ENCODE results near the gene PRDM16.

PRDM16 gene

DNA sequence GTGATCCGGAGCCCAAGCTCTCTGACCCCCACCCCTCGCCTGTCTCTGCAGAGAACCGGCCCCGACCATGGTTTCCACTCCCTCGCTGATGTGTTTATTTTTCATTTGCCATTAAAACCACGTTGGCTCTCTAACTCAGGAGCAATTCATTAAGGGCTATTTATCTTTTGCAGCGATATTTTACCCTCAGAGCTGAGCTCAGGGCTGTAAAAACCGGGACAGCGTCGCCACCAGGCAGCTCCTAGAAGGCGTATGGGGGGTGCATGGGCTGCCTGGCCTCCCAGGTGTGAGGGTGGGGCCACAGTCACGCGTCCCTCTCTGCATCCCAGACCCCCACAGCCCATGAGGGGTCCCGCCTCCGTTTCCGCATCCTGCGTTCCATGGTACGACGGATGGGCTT is 71.4 kb downstream of the PRDM16 start:
- Histone ChIP-seq H3K9ac (ENCODE audit: low read depth, low read length) (no peak overlapping the region), H3K9me3 (ENCODE audit: insufficient read depth, low read depth, low read length) (no peaks in the 10 kb centered on the region), H3K36me3 (ENCODE audit: insufficient read depth, low read length) (no peaks in the 10 kb centered on the region), H3K4me3 (ENCODE audit: low read length) (no peak overlapping the region), H3K27me3 (ENCODE audit: insufficient read depth, low read length) (no peaks in the 10 kb centered on the region), H3K27ac (ENCODE audit: low read depth, low read length) (no peak overlapping the region), H3K4me1 (ENCODE audit: insufficient read depth, low read length) (no peaks in the 10 kb centered on the region)
- WGBS = 93% methylated on average over 19 of the region's 19 CpGs

DNA sequence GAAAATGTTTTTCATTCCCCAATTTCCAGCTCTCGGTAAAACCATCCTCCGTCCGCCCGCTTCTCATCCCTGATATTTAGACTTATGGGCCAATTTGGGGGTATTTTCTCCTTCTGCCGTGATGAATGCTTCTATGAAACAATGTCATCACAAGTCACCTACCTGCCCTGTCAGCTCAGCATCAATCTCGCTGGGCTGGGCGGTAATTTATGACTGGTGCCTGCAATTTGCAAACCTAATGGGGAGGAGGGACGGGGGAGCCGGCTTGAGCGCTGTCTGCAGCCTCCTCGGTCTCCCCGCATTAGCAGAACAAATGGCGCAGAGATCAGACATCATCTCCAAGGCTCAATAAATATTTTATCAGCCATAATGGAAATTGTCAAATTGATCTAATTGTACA is 72.1 kb downstream of the PRDM16 start:
- Histone ChIP-seq H3K4me3 (ENCODE audit: low read length) (no peak overlapping the region), H3K9ac (ENCODE audit: low read depth, low read length) (no peak overlapping the region), H3K27me3 (ENCODE audit: insufficient read depth, low read length) (no peaks in the 10 kb centered on the region), H3K36me3 (ENCODE audit: insufficient read depth, low read length) (no peaks in the 10 kb centered on the region), H3K4me1 (ENCODE audit: insufficient read depth, low read length) (no peaks in the 10 kb centered on the region), H3K9me3 (ENCODE audit: insufficient read depth, low read depth, low read length) (no peaks in the 10 kb centered on the region), H3K27ac (ENCODE audit: low read depth, low read length) (no peak overlapping the region)
- WGBS = 91% methylated on average over 13 of the region's 13 CpGs

DNA sequence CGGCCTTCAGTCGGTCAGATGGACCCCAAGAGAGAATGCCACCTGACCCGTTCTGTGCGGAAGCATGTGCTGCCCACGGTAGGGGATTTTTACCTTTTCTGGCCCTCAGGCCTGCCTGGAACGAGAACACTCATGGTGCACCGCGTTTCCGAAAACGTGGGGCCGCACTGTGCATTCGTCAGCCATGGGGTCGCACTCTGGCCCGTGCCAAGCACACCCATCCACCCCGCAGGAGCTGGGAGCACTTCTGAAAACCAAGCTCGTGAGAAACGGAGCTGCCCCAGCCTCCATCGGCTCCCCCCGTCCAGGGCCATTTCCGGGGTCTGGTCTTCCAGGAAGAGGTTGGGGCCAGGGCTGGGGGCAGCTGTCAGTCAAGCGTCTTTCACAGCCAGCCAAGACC is 72.8 kb downstream of the PRDM16 start:
- Histone ChIP-seq H3K27me3 (ENCODE audit: insufficient read depth, low read length) (no peaks in the 10 kb centered on the region), H3K9ac (ENCODE audit: low read depth, low read length) (0 out of 2 replicates have a peak overlapping the region, but pooled peaks have one; percentile 14), H3K36me3 (ENCODE audit: insufficient read depth, low read length) (no peaks in the 10 kb centered on the region), H3K4me1 (ENCODE audit: insufficient read depth, low read length) (no peaks in the 10 kb centered on the region), H3K4me3 (ENCODE audit: low read length) (no peak overlapping the region), H3K27ac (ENCODE audit: low read depth, low read length) (no peak overlapping the region), H3K9me3 (ENCODE audit: insufficient read depth, low read depth, low read length) (no peaks in the 10 kb centered on the region)
- WGBS = 95% methylated on average over 21 of the region's 21 CpGs

DNA sequence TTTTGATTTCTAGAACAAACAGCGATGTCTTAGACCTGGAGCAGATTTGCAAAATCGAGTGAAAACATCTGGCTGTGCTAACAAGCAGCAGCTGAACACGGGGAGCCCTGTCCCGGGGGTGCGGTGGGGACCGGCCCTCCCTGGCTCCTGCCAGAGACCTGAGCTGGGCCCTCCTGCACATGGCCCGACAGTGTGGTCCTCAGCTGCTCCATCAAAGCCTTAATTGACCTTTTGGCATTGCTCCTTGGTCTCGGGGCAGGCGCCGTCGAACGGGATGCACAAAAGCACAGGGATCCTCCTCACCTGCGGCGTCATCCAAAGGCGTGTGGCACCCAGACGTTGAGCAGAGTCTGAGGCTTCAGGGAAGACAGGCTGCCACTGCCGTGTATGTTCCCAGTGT is 73.2 kb downstream of the PRDM16 start:
- no peak overlapping the region for H3K9ac ChIP-seq (ENCODE audit: low read depth, low read length)
- H3K27me3 ChIP-seq (ENCODE audit: insufficient read depth, low read length) = no peaks in the 10 kb centered on the region
- no peaks in the 10 kb centered on the region for H3K4me1 ChIP-seq (ENCODE audit: insufficient read depth, low read length)
- no peak overlapping the region for H3K27ac ChIP-seq (ENCODE audit: low read depth, low read length)
- H3K9me3 ChIP-seq (ENCODE audit: insufficient read depth, low read depth, low read length) = no peaks in the 10 kb centered on the region
- H3K4me3 ChIP-seq (ENCODE audit: low read length) = no peak overlapping the region
- WGBS = 93% methylated on average over 17 of the region's 17 CpGs
- H3K36me3 ChIP-seq (ENCODE audit: insufficient read depth, low read length) = no peaks in the 10 kb centered on the region

DNA sequence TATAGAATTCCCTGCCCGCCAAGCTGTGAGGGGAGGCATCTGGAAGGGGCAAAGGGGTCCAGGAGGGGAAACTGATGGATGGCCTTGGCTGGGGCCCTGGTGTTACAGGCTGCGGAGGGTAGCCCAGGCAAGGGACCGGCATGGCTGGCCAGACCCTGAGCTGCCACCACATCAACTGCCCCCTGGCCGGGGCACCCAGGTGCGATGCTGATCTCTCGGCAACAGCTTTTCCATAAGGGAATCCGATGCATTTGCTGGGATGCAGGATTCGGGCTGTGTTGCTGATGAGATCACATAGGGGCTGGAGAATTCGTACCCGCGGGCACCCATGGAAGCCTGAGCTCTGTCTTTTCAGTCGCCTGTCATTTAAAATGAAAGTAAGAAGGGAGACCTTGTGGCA is 73.7 kb downstream of the PRDM16 start:
- Histone ChIP-seq H3K4me1 (ENCODE audit: insufficient read depth, low read length) (no peaks in the 10 kb centered on the region), H3K4me3 (ENCODE audit: low read length) (no peak overlapping the region), H3K9ac (ENCODE audit: low read depth, low read length) (no peak overlapping the region), H3K36me3 (ENCODE audit: insufficient read depth, low read length) (no peaks in the 10 kb centered on the region), H3K9me3 (ENCODE audit: insufficient read depth, low read depth, low read length) (no peaks in the 10 kb centered on the region), H3K27ac (ENCODE audit: low read depth, low read length) (no peak overlapping the region), H3K27me3 (ENCODE audit: insufficient read depth, low read length) (no peaks in the 10 kb centered on the region)
- WGBS = 94% methylated on average over 12 of the region's 12 CpGs

DNA sequence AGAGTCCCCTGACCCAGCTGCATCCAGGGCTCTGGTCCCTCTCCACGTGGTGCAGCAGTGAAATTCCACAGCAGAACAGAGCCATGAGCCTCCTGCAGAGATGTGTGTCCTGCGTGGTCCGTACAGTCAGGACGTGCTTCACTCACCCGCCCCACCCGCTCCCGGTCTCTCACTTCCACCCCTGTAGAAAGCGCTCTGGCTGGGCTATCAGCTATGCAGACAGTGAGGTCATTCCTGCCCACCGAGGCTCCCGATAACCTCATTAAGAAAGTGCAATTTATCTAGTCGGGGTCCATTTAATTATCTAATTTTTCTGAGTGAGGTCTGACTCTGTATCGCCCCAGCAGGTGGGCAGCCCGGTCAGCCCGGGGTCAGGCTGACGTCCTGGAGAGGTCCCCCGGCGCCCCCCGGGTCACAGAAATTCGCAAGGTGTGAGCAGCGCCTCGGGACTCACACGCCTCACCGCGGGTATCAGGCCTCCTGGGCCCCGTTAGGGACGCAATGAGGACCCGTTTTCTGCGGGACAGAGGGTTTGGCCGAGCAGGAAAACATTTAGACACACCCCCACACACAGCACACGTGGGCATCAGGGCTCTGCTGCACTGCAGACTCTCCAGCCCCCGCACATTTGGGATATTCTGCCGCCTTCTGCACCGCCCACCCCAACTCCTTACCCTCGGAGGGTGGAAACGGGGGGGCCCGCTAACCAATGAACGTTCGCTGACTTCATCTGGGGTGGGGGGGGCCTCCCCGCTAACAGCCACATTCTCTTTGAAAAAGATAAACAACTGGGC is 76.7 kb downstream of the PRDM16 start:
- H3K36me3 ChIP-seq (ENCODE audit: insufficient read depth, low read length) = no peaks in the 10 kb centered on the region
- H3K4me1 ChIP-seq (ENCODE audit: insufficient read depth, low read length) = no peaks in the 10 kb centered on the region
- H3K27ac ChIP-seq (ENCODE audit: low read depth, low read length) = no peak overlapping the region
- no peak overlapping the region for H3K4me3 ChIP-seq (ENCODE audit: low read length)
- H3K27me3 ChIP-seq (ENCODE audit: insufficient read depth, low read length) = no peaks in the 10 kb centered on the region
- no peaks in the 10 kb centered on the region for H3K9me3 ChIP-seq (ENCODE audit: insufficient read depth, low read depth, low read length)
- 89% methylated on average over 39 of the region's 39 CpGs for WGBS
- no peak overlapping the region for H3K9ac ChIP-seq (ENCODE audit: low read depth, low read length)

DNA sequence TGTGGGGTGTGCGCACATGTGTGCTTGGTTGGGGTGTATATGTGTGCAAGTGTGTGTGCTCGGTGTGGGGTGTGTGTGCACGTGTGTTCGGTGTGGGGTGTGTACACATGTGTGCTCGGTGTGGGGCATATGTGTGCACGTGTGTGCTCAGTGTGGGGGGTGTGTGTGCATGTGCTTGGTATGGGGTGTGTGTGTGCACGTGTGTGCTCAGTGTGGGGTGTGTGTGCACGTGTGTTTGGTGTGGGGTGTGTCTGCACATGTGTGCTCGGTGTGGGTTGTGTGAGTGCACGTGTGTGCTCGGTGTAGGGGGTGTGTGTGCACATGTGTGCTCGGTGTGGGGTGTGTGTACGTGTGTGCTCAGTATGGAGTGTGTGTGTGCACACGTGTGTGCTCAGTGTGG is 77.5 kb downstream of the PRDM16 start:
- no peaks in the 10 kb centered on the region for H3K27me3 ChIP-seq (ENCODE audit: insufficient read depth, low read length)
- H3K9me3 ChIP-seq (ENCODE audit: insufficient read depth, low read depth, low read length) = no peaks in the 10 kb centered on the region
- H3K9ac ChIP-seq (ENCODE audit: low read depth, low read length) = no peak overlapping the region
- no peak overlapping the region for H3K4me3 ChIP-seq (ENCODE audit: low read length)
- H3K27ac ChIP-seq (ENCODE audit: low read depth, low read length) = no peak overlapping the region
- H3K4me1 ChIP-seq (ENCODE audit: insufficient read depth, low read length) = no peaks in the 10 kb centered on the region
- 97% methylated on average over 14 of the region's 14 CpGs for WGBS
- H3K36me3 ChIP-seq (ENCODE audit: insufficient read depth, low read length) = no peaks in the 10 kb centered on the region

DNA sequence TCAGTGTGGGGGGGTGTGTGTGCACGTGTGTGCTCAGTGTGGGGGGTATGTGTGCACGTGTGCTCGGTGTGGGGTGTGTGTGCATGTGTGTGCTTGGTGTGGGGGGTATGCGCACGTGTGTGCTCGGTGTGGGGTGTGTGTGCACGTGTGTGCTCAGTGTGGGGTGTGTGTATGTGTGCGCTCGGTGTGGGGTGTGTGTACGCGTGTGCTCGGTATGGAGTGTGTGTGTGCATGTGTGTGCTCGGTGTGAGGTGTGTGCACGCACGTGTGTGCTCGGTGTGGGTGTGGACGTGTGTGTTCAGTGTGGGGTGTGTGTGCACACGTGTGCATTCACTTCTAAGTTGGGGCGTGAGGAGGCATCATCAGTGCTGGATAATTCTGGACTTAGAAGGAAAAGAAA is 77.9 kb downstream of the PRDM16 start:
- no peaks in the 10 kb centered on the region for H3K27me3 ChIP-seq (ENCODE audit: insufficient read depth, low read length)
- H3K4me3 ChIP-seq (ENCODE audit: low read length) = no peak overlapping the region
- no peak overlapping the region for H3K9ac ChIP-seq (ENCODE audit: low read depth, low read length)
- no peak overlapping the region for H3K27ac ChIP-seq (ENCODE audit: low read depth, low read length)
- H3K36me3 ChIP-seq (ENCODE audit: insufficient read depth, low read length) = no peaks in the 10 kb centered on the region
- H3K4me1 ChIP-seq (ENCODE audit: insufficient read depth, low read length) = no peaks in the 10 kb centered on the region
- WGBS = 96% methylated on average over 19 of the region's 19 CpGs
- no peaks in the 10 kb centered on the region for H3K9me3 ChIP-seq (ENCODE audit: insufficient read depth, low read depth, low read length)

DNA sequence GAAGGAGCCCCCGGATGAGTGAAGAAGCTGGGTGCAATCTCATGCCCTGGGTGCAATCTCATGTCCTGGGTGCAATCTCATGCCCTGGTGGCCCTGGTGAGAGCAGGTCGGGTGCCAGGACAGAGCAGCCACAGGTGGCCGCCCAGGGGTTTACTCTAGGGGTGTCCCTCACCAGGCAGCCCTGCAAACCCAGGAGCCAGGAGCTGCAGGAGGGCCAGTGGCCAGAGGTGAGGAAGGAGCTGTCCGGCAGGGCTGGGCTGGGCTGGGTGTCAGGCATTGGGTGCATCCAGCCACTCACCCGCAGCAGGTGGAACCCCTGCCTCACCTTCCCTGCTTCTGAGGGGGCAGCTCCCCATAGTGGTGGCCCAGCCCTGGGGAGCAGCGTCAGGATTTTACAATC is 79.2 kb downstream of the PRDM16 start:
- H3K27ac ChIP-seq (ENCODE audit: low read depth, low read length) = no peak overlapping the region
- H3K4me3 ChIP-seq (ENCODE audit: low read length) = no peak overlapping the region
- H3K36me3 ChIP-seq (ENCODE audit: insufficient read depth, low read length) = no peaks in the 10 kb centered on the region
- no peaks in the 10 kb centered on the region for H3K27me3 ChIP-seq (ENCODE audit: insufficient read depth, low read length)
- 94% methylated on average over 6 of the region's 6 CpGs for WGBS
- no peaks in the 10 kb centered on the region for H3K4me1 ChIP-seq (ENCODE audit: insufficient read depth, low read length)
- no peaks in the 10 kb centered on the region for H3K9me3 ChIP-seq (ENCODE audit: insufficient read depth, low read depth, low read length)
- no peak overlapping the region for H3K9ac ChIP-seq (ENCODE audit: low read depth, low read length)

DNA sequence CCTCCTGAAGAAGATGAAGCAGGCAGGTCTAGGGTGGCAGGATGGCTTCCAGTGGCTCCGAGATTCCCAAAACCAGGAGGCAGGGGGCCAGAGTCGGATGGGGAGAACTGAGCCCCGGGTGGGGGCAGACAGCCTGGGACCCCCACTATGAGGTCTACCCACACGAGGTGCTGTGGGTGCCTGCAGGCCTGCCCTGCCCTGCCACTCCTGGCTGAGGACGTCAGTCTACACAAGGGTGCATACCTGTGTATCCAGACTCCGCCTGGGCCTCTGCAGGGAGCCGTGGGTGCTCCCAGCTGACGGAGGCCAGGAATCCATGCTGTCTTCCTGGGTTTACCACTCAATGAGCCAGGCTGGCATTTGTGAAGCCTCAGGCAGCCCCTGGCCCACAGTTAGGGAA is 80.3 kb downstream of the PRDM16 start:
- Histone ChIP-seq H3K4me1 (ENCODE audit: insufficient read depth, low read length) (no peaks in the 10 kb centered on the region), H3K36me3 (ENCODE audit: insufficient read depth, low read length) (no peaks in the 10 kb centered on the region), H3K9me3 (ENCODE audit: insufficient read depth, low read depth, low read length) (no peaks in the 10 kb centered on the region), H3K27ac (ENCODE audit: low read depth, low read length) (no peak overlapping the region), H3K4me3 (ENCODE audit: low read length) (no peak overlapping the region), H3K27me3 (ENCODE audit: insufficient read depth, low read length) (no peaks in the 10 kb centered on the region), H3K9ac (ENCODE audit: low read depth, low read length) (no peak overlapping the region)
- 88% methylated on average over 8 of the region's 8 CpGs for WGBS

DNA sequence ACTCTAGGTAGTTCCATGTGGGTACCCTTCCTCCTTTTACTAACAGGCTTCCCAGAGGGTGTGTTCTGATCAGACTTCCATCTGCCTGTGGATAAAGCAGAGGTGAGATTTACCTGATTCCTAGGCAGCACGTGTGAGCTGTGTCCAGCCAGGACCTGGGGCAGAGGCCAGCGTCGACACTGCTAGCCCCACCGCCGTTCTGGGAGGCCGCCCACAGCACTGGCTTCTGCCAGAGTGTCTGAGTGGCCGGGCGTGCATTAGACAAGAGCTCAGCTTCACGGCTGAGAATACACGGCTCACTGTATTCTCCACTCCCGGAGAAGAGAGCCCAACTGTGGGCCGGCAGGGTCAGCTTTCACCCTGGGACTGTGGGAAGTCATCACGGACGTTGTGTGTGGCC is 82.5 kb downstream of the PRDM16 start:
- Histone ChIP-seq H3K9ac (ENCODE audit: low read depth, low read length) (no peak overlapping the region), H3K9me3 (ENCODE audit: insufficient read depth, low read depth, low read length) (no peaks in the 10 kb centered on the region), H3K36me3 (ENCODE audit: insufficient read depth, low read length) (no peaks in the 10 kb centered on the region), H3K4me1 (ENCODE audit: insufficient read depth, low read length) (no peaks in the 10 kb centered on the region), H3K27ac (ENCODE audit: low read depth, low read length) (no peak overlapping the region), H3K4me3 (ENCODE audit: low read length) (no peak overlapping the region), H3K27me3 (ENCODE audit: insufficient read depth, low read length) (no peaks in the 10 kb centered on the region)
- WGBS = 95% methylated on average over 14 of the region's 14 CpGs

DNA sequence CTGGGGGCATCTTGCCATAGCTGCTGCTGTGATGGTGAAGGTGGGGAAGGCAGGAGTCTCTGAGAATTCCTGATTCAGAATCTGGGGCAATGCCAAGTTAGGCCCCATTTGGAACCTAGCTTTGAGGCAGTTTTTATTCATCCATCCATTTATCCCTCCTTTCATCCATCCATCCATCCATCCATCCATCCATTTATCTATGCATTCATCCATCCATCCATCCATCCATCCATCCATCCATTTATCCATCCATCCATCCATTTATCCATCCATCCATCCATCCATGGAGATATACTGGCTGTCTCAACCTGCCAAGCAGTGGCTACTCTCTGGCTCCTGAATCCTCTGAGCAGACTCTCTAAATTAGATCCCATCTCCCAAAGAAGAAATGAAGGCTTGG is 83.1 kb downstream of the PRDM16 start:
- no peaks in the 10 kb centered on the region for H3K27me3 ChIP-seq (ENCODE audit: insufficient read depth, low read length)
- no peak overlapping the region for H3K27ac ChIP-seq (ENCODE audit: low read depth, low read length)
- no peaks in the 10 kb centered on the region for H3K4me1 ChIP-seq (ENCODE audit: insufficient read depth, low read length)

More for the DNA sequence above, 83.1 kb downstream of the PRDM16 start:
- Histone ChIP-seq H3K4me3 (ENCODE audit: low read length) (no peak overlapping the region), H3K9ac (ENCODE audit: low read depth, low read length) (no peak overlapping the region), H3K9me3 (ENCODE audit: insufficient read depth, low read depth, low read length) (no peaks in the 10 kb centered on the region), H3K36me3 (ENCODE audit: insufficient read depth, low read length) (no peaks in the 10 kb centered on the region)

All from HUES64 (cell line).